Ureter (tissue), 1 donor: ENCODE results near the gene TICAM1. TPM values are rescaled to one million over a fixed set of nuclear protein-coding genes. Genes with fewer than 3 reads are reported as not detected.
A peak's percentile ranks its signal among the peaks of the same experiment; 100 is the strongest.
"Not testable (repeated sequence)": the region's sequence is repeated elsewhere in the genome, so short reads cannot be mapped to it uniquely, and the experiment has no call there.

ENCODE experiments used
- DNase-seq: peaks from one replicate; pipeline ENCODE4 v3.0.0-alpha.2; 2020; ENCODE audit warnings: low spot score
- total RNA-seq: library from RNA; stranded (reverse); gene quantifications from one replicate; pipeline ENCODE4 v1.2.4, GENCODE V29; 2023
- donor health status: DM: yes; HTN: yes; CAD: no.

Gene TICAM1
- total RNA-seq, 1 donor from 2014 or later, result 13.1 TPM

DNA sequence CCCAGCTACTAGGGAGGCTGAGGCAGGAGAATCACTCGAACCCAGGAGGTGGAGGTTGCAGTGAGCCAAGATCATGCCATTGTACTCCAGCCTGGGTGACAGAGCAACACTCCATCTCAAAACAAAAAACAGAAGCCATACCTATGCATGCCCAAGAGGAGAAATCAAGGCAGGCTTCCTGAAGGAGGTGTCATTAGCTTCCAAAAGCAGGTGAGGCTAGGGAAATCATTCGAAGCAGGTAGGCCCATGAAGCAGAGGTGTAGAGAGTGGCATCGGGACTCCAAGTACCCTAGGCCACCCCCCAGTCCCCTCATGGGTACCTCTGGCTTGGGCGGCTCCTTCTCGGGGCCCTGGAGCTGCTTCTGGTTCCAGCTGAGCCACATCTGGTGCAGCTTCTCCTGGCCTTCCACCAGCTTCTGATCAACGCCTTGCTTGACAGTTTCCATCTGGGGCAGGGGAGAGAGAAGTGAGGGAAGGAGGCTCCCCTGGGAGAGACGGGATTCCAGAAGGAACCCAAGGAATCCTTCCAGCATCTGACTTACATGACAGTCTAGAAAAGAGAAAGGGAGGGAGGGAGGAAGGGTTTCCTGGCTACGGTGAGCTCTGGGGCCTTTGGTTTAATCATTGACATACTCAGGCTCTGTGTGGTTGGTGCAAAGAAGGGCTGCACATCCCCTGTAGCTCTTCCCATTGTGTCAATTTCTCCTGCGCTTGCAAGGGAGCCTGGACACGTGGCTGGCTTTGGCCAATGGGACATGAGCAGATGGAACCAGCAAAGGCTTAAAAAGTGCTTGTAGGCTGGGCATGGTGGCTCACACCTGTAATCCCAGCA lies 13.1 kb upstream of the TICAM1 start:
- no peak for DNase-seq

DNA sequence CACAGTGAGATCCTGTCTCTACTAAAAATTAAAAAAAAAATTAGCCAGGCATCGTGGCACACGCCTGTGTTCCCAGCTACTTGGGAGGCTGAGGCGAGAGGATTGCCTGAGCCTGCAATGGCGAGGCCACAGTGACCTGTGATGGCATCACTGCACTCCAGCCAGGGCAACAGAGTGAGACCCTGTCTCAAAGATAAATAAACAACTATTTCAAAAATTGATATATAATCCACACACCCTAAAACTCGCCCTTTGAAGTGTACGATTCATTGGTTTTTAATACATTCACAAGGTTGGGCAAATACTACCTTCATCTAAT lies 12.1 kb upstream of the TICAM1 start:
- no peak for DNase-seq

DNA sequence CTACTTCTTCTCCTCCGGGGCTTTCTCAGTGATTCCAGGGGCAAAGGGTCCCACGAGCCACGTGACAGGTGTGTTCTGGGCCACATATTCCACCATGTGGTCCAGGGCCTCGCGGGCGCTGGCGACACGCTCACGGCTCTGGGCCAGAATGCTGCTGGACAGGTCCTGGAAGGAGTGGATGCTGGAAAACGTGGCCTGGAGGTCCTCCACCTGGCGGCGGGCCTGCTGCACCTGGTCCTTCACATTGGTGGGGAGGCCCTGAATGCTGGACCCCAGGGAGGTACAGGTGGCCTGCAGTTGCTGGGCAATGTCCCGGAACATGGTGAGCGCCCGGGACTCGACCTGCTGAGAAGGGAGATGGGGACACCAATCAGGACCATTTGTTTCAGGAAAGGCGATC lies 7.7 kb upstream of the TICAM1 start:
- DNase-seq, result no peak

DNA sequence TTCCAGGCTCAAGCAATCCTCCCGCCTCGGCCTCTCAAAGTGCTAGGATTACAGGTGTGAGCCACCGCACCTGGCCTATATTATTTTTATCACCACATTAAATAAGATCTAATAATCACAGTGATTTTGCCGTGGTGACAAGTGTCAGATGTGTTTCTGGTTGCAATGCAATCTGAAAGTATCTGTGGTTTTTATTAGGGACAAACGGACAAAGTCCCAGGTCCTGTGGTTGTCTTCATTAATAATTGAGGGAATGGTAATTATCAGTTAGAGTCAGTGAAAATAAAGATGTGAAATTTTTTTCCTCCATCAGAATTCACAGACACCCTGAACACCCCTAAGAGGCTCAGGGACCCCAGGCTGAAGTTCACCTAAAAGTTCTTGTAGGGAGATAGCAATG lies 1.3 kb upstream of the TICAM1 start:
- no peak for DNase-seq

DNA sequence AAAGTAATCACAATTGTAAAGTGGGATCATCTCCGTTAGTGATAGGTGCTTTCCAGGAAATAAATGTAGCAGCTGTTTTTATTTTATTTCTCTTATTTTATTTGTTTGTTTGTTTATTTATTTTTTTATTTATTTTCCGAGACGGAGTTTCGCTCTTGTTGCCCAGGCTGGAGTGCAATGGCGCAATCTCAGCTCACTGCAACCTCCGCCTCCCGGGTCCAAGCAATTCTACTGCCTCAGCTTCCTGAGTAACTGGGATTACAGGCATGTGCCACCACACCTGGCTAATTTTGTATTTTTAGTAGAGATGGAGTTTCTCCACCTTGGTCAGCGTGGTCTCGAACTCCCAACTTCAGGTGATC lies 448 bp upstream of the TICAM1 start:
- not testable (repeated sequence) for DNase-seq

DNA sequence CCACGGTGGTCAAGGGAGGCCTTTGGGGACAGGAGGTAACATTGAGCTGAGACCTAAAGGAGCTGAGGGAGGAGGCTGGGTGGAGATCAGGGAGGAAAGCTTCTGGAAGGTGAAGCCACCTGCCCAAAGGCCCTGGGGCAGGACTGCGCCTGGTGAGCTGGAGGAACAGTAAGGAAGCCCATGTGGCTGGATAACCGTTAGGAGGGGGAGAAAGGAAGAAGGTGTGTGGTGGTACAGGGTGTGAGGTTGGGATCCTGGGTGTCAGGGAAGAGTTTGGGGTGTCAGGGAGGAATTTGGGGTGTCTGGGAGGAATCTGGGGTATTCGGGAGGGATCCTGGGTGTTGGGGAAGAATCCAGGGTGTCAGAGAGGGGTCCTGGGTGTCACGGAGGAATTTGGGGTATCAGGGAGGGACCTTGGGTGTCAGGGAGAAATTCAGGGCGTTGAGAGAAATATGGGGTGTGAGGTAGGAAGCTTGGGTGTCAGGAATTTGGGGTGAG lies 695 bp downstream of the TICAM1 start:
- no peak for DNase-seq

DNA sequence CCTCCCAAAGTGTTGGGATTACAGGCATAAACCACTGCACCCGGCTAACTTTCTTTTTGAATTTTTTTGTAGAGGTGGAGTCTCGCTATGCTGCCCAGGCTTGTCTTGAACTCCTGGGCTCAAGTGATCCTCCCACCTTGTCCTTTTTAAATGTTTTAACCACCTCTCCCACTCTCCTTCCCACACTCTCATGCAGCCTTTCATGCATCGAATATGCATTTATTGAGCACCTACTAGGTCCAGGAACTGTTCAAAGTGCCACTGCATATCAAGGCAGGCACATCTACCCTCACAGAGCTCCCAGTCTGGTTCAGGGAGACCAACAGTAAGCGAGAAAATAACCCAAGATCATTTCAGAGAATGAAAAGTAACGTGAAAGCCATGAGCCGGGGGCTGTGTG lies 1.2 kb downstream of the TICAM1 start:
- no peak for DNase-seq

DNA sequence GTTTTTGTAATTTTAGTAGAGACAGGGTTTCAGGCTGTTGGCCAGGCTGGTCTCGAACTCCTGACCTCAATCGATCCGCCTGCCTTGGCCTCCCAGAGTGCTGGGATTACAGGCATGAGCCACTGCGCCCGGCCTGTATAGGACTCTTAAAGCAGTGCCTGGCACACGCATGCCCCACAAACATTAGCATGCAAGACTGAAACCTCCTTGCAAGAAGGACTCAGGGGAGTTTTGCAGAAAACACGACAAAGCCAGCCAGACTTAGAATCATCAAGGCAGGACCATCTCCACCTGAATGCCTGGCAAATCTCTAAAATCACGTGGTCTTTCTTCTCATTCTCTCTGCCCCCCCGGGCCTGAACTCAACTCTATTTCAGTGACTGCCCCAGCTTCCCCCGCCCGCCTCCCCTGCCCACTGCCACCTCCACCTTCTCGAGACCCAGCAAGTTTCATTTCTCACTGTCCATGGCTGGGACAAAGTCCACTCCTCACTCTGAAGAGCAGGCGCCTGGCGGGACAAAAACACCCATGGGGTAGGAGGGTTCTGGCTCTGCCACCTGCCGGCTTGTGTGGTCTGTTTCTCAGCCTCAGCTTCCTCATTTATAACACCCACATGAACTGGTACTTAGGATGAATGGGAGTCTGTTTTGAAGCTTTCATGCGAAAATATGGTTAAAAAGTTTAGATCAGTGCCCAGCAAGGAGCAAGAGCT lies 2.4 kb downstream of the TICAM1 start:
- no peak for DNase-seq

DNA sequence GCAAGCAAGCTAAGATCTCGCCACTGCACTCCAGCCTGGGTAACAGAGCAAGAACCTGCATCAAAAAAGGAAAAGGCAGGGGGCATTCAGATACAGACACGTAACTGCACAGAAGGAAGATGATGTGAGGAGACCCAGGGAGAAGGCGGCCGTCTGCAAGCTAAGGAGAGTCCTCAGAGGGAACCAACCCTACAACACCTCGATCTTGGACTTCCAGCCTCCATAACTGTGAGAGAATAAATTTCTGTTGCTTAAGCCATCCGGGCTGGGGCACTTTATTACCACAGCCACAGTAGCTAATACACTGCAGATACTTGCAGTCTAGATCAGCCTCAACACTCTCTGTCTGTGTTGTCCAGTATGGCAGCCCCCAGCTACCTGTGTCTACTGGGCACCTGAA lies 7.9 kb downstream of the TICAM1 start:
- no peak for DNase-seq

DNA sequence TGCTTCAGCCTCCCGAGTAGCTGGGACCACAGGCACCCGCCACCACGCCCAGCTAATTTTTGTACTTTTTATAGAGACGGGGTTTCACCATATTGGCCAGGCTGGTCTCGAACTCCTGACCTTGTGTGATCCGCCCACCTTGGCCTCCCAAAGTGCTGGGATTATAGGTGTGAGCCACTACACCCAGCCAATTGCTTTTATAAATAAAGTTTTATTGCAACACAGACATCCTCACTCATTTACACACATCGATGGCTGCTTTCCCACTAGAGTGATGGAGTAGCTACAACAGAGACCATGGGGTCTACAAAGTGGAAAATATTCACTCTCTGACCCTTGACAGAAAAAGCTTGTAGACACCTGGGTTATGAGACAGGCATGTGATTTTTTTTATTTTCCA lies 9.2 kb downstream of the TICAM1 start:
- DNase-seq, result not testable (repeated sequence)

DNA sequence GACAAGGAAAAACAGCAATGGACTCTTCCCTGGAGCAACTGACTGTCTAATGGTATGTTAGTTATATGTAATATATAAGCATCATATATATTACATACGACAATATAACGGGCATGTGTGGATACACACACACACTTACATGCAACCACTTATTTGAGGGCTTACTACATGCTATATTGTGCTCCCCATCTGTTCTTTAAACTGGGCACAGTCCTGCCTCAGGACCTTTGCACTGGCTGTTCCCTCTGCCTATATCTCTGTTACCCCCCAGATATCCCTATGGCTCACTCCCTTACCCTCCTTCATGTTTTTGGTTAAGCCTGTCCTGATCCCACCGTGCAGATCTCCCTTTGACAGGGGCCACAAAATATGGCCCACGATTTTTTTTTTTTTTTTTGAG lies 10.2 kb downstream of the TICAM1 start:
- DNase-seq, result no peak

DNA sequence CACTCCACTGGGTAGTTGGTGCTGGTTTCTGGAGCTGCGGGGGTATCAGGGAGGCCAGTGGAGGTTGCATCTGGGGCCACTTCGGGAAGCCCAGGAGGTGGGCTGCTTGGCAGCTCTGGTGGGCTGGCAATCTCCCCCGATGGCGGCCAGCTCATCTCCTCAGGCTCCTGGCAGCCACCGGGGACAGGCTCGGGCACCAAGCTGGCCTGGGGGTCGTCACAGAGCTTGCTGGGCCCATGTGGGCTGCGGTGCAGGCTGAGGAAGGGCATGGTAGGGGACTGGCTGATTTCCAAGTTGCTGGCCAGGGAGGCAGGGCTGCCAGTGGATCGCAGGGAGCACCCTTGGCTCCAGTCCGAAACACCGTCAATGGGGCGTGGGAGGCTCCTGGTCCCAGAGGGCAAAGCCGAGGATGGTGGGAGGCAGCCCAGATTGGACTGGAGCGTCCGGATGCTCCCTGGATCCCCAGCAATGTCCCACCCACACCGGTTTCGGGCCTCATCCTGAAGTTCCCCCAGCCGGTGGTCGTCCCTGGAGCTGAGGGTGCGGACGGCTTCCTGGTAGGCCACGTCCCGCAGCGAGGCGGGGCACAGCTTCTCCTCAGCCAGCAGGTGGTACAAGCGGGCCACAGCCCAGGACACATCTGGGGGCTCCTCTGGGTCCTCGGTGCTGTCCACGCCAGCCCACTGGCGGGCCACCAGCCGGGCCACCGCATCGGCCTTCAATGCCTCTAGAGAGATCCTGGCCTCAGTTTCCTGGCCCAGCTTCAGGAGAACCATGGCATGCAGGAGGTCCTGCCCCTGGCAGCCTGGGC lies 13.8 kb downstream of the TICAM1 start:
- no peak for DNase-seq

DNA sequence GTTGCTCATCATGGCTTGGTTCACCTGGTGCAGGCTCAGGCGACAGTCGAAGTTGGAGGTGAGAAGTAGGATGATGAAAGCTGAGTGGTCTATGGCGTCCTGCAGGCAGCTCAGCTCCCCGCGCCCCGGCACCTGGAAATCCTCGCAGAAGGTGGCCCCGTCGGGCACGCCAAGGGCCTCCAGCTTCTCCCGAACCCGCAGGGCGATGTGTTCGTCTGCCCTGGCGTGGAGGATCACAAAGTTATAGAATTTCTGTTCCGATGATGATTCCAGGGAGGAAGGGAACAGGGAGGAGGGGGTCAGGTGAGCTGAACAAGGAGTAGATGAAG lies 14.6 kb downstream of the TICAM1 start:
- no peak for DNase-seq

DNA sequence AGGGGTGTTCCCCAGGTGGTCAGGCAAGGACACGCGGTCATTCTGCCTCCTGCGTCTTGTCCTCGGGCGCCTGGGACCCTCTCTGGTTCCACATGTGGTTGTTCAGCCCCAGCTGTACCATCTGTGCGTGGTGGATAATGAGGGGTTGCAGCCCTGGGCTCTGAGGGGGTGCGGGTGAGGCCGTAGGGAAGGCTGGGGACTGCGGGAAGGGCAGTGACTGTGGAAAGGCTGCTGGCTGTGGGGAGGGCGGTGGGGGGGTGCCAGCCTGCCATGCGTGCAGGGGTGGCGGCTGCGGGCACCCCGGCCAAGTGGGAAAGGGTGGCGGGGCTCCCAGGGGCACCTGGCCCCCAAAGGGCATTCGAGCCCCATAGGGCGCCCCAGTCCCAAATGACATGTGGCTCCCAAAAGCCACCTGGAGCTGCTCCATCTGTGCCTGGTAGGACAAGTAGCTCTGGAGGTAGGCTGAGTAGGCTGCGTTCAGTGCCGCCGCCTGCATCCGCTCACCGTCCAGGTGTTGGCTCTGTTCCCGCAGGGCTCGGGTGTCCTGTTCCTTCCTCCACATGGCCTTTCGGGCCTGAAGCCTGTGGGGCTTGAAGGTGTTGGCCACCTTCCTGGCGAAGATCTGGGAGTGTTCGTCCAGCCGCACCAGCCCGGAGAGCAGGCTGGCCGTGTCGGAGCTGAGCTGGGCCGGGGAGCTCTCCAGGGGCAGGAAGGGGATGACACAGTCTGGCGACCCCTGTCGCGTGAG lies 15.1 kb downstream of the TICAM1 start:
- no peak for DNase-seq

DNA sequence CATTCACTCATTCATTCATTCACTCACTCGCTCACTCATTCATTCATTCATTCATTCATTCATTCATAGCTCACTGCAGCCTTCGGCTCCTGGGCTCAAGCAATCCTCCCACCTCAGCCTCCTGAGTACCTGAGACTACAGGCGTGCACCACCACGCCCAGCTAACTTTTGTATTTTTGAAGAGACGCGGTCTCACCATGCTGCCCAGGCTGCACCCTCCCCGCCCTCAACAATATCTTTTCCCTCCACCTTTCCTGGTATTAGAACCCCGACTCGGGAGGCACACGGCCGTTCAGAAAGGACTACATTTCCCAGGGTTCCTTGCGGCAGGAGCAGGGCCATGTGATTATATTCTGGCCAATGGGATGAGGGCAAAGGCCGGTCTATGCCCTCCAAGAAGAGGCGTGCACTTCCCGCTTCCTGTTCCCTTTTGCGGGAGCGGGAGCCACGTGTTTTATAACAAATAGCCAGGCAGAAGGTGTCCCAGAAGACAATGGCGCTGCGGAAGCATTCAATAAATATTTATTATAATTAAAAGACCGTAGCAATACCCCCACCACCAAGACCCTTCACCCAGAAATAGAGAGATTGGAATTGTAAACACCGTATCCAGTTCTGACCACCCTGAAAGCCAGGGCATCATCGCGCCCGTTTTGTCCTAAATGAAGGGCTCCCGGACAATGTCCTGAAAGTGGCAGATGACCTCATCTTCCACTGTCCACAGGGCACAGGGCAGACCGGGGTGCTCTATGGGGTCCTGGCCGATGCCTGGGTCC lies 15.9 kb downstream of the TICAM1 start:
- peak; percentile 92 for DNase-seq

DNA sequence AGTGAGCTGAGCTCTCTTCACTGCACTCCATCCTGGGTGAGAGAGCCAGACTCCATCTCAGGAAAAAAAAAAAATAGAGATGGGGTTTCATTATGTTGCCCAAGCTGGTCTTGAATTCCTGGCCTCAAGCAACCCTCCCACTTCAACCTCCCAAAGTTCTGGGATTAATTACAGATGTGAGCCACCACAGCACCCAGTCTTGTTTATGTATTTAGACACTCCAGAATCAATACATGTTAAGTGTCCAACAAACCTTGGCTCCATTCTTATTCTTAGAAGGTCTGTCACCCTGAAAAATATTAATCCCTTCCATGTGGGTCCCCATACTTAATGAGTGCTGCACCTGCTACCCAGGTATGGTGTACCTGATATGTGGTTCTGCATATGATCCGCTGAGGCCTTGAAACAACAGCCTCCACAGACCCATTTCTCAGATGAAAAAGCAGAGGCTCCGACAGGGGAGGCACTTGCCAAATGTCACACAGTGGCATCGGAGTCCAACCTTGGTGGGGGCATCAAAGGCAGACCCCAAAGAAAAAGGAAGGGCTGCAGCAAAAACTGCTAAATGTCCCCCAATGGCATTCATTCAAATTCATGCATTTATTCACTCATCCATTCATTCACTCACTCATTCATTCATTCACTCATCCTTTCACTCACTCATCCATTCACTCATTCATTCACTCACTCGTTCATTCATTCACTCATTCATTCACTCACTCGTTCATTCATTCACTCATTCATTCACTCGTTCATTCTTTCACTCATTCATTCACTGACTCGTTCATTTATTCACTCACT lies 16.7 kb downstream of the TICAM1 start:
- no peak for DNase-seq

DNA sequence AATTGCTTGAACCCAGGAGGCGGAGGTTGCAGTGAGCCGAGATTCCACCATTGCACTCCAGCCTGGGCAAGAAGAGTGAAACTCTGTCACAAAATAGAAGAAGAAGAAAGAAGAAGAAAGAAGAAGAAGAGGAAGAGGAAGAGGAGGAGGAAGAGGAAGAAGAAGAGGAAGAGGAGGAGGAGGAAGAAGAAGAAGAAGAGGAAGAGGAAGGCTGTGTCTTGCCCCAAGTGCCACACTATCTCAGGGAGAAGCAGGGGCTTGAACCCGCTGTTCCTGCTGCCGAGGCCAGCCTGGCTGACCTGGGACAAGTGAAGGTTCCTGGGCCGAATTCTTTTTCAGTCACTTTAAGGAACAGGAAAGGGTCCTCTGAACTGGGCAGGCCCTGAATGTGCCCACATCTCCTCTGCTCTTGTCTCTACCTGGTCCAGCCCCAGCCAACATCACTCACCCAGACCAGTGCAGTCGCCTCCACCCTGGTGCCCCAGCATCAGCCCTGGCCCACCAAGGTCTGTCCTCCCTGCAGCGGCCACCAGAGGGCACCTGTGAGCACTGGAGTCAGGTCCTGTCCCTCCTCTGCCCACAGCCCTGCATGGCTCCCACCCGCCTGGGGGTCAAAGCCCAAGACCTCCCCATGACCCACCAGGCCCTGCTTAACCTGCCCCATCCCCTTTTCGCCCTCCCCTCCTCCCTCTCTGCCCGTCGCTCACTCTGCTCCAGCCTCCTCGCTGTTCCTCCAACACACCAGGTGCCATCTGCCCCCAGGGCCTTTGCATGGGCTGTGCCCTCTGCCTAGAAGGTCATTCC lies 20.0 kb downstream of the TICAM1 start:
- peak; percentile 82 for DNase-seq

DNA sequence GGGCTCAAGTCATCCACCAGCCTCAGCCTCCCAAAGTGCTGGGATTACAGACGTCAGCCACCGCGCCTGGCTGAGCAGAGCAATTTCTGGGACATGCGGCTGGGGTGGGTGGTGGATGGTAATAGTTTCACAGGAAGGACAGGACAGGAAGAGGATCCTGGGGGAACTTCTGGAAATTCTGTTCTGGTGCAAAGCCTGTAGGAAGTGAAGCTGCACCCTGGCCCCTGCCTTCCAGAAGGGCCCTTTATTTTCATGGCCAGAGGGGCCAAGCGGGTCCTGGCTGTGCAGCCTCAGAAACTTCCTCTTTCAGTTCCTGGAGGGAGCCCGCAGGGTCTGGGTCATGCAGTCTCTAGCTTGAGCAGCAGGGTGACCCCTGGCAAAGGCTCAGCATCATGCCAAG lies 24.3 kb downstream of the TICAM1 start:
- DNase-seq, result no peak

DNA sequence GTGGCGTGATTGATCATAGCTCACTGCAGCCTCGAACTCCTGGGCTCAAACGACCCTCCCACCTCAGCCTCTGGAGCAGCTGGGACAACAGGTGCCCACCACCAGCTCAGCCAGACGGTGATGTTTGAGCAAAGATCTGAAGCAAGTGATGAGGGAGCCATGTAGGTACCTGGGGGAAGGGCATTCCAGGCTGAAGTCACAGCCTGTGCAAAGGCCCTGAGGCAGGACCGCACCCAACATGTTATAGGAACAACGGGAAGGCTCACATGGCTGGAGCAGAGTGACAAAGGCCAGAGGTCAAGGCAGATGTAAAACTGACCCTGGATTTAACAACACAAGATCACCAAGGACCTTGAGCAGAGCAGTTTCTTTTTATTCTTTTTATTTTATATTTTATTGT lies 25.1 kb downstream of the TICAM1 start:
- DNase-seq, result no peak

DNA sequence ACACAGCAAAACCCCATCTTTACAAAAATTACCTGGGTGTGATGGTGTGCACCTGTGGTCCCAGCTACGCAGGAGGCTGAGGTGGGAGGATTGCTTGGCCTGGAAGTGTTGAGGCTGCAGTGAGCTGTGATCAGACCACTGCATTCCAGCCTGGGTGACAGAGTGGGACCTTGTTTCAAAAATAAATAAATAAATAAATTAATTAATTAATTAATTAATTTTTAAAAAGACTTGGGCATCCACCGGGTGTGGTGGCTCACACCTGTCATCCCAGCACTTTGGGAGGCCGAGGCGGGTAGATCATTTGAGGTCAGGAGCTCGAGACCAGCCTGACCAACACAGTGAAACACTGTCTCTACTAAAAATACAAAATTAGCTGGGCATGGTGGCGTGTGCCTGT lies 26.4 kb downstream of the TICAM1 start:
- not testable (repeated sequence) for DNase-seq
